ENCODE data around the gene USP25. TPM values are rescaled to one million over a fixed set of nuclear protein-coding genes. Genes with fewer than 3 reads are reported as not detected.
"Not testable (repeated sequence)": the region's sequence is repeated elsewhere in the genome, so short reads cannot be mapped to it uniquely, and the experiment has no call there.

Gene USP25
- total RNA-seq, 3 donors from 2014 or later, result 52.8 to 78.4 (median 53.0) TPM

GRCh38 chr21:15732290-15732995 lies 2.7 kb downstream of the USP25 start:
- DNase-seq (ENCODE audit: low spot score in 2 of 2), result no peak
- TF ChIP-seq POLR2AphosphoS5 (IDR thresholded peaks at IDR 0.05), result no peak
- TF ChIP-seq, protein P1, sequence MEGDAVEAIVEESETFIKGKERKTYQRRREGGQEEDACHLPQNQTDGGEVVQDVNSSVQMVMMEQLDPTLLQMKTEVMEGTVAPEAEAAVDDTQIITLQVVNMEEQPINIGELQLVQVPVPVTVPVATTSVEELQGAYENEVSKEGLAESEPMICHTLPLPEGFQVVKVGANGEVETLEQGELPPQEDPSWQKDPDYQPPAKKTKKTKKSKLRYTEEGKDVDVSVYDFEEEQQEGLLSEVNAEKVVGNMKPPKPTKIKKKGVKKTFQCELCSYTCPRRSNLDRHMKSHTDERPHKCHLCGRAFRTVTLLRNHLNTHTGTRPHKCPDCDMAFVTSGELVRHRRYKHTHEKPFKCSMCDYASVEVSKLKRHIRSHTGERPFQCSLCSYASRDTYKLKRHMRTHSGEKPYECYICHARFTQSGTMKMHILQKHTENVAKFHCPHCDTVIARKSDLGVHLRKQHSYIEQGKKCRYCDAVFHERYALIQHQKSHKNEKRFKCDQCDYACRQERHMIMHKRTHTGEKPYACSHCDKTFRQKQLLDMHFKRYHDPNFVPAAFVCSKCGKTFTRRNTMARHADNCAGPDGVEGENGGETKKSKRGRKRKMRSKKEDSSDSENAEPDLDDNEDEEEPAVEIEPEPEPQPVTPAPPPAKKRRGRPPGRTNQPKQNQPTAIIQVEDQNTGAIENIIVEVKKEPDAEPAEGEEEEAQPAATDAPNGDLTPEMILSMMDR (IDR thresholded peaks at IDR 0.05), result no peak
- no peak for TF ChIP-seq POLR2A (IDR thresholded peaks at IDR 0.05)
- H3K9me3 ChIP-seq, result no peaks in the 10 kb centered on the region
- peak overlapping the region; percentile 90 to 93 (median 92) for H3K4me3 ChIP-seq
- H3K36me3 ChIP-seq, result no peaks in the 10 kb centered on the region
- H3K27ac ChIP-seq, result peak overlapping the region; percentile 28 to 96
- no peaks in the 10 kb centered on the region for H3K27me3 ChIP-seq
- H3K4me1 ChIP-seq, result peaks cover 0 to 3% of the 10 kb centered on the region in 2 donors
- intact Hi-C loops (cut with DNase I; ENCODE audit: low total_unique reads), result loop anchor here (10.0 kb wide), 1 partner anchor 1902 kb away; no protein-coding TSS in a partner anchor

- no peaks in the 10 kb centered on the region for H3K27me3 ChIP-seq
- peak overlapping the region in 1 of 2 donors; percentile 96 for H3K27ac ChIP-seq
- no peak for DNase-seq (ENCODE audit: low spot score in 2 of 2)
- no peaks in the 10 kb centered on the region for H3K9me3 ChIP-seq
- TF ChIP-seq, protein P1 (IDR thresholded peaks at IDR 0.05), result no peak
- TF ChIP-seq POLR2AphosphoS5 (IDR thresholded peaks at IDR 0.05), result no peak
- peak overlapping the region in 2 of 3 donors; percentile 92 to 93 for H3K4me3 ChIP-seq
- H3K4me1 ChIP-seq, result peaks cover 0 to 3% of the 10 kb centered on the region in 2 donors
- intact Hi-C loops (cut with DNase I; ENCODE audit: low total_unique reads), result loop anchor here (10.0 kb wide), 1 partner anchor 1902 kb away; no protein-coding TSS in a partner anchor
- no peaks in the 10 kb centered on the region for H3K36me3 ChIP-seq
Observed at GRCh38 chr21:15732996-15733329, 3.2 kb downstream of the USP25 start.

GRCh38 chr21:15735409-15735808 lies 5.6 kb downstream of the USP25 start:
- H3K27ac ChIP-seq, result no peak overlapping the region
- H3K4me1 ChIP-seq, result peaks cover 0 to 3% of the 10 kb centered on the region in 2 donors
- no peak for DNase-seq (ENCODE audit: low spot score in 2 of 2)
- no peak overlapping the region for H3K4me3 ChIP-seq
- TF ChIP-seq, protein P1 (IDR thresholded peaks at IDR 0.05), result no peak
- TF ChIP-seq POLR2A (IDR thresholded peaks at IDR 0.05), result no peak
- no peak for TF ChIP-seq POLR2AphosphoS5 (IDR thresholded peaks at IDR 0.05)
- no peaks in the 10 kb centered on the region for H3K9me3 ChIP-seq
- H3K36me3 ChIP-seq, result no peaks in the 10 kb centered on the region
- no peaks in the 10 kb centered on the region for H3K27me3 ChIP-seq
- intact Hi-C loops (cut with DNase I; ENCODE audit: low total_unique reads), result loop anchor here (10.0 kb wide), 1 partner anchor 1899 kb away; no protein-coding TSS in a partner anchor

GRCh38 chr21:15735931-15736330 lies 6.1 kb downstream of the USP25 start:
- not testable (repeated sequence) for H3K4me1 ChIP-seq

DNA sequence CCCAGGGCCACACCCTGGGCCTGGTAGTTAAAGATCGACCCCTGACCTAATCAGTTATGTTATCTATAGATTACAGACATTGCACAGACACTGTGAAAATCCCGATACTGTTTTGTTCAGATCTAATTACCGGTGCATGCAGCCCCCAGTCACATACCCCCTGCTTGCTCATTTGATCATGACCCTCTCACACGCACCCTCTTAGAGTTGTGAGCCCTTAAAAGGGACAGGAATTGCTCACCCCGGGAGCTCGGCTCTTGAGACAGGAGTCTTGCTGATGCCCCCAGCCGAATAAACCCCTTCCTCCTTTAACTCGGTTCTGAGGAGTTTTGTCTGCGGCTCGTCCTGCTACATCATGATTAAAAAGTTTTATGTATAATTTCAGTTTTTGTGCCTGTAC lies 9.0 kb downstream of the USP25 start:
- H3K36me3 ChIP-seq; H3K4me3 ChIP-seq; H3K27me3 ChIP-seq; H3K4me1 ChIP-seq; H3K9me3 ChIP-seq; H3K27ac ChIP-seq; DNase-seq (ENCODE audit: low spot score in 2 of 2): not testable (repeated sequence)
- intact Hi-C loops (cut with DNase I; ENCODE audit: low total_unique reads), result loop anchor here (10.0 kb wide), 1 partner anchor 1896 kb away; no protein-coding TSS in a partner anchor

More at GRCh38 chr21:15735931-15736330, 6.1 kb downstream of the USP25 start:
- H3K4me3 ChIP-seq, result peak overlapping the region in 1 of 3 donors; percentile 41
- not testable (repeated sequence) for H3K9me3 ChIP-seq; DNase-seq (ENCODE audit: low spot score in 2 of 2); H3K27me3 ChIP-seq; H3K36me3 ChIP-seq
- intact Hi-C loops (cut with DNase I; ENCODE audit: low total_unique reads), result loop anchor here (10.0 kb wide), 1 partner anchor 1899 kb away; no protein-coding TSS in a partner anchor
- peak overlapping the region in 1 of 2 donors; percentile 10 for H3K27ac ChIP-seq

- H3K27ac ChIP-seq, result no peak overlapping the region
- no peak overlapping the region for H3K4me3 ChIP-seq
- H3K9me3 ChIP-seq, result no peaks in the 10 kb centered on the region
- DNase-seq (ENCODE audit: low spot score in 2 of 2), result no peak
- H3K36me3 ChIP-seq, result no peaks in the 10 kb centered on the region
- H3K27me3 ChIP-seq, result no peaks in the 10 kb centered on the region
- H3K4me1 ChIP-seq, result peaks cover 0 to 3% of the 10 kb centered on the region in 2 donors
- intact Hi-C loops (cut with DNase I; ENCODE audit: low total_unique reads), result no loop called here
- TF ChIP-seq, protein P1 (IDR thresholded peaks at IDR 0.05), result no peak
Observed at GRCh38 chr21:15740383-15740782, 10.6 kb downstream of the USP25 start.

Data from breast epithelium (tissue), 4 donors.